Omental fat pad (tissue), 4 donors: ENCODE measurements around the gene HTR3B. TPM values are rescaled to one million over a fixed set of nuclear protein-coding genes. Genes with fewer than 3 reads are reported as not detected.

Experiments used
- ATAC-seq: fragments of 150-250 bp; one replicate; pipeline ENCODE4 v1.9.1; 2016; ENCODE audit warnings: mild to moderate bottlenecking, moderate library complexity; ENCODE audit not compliant: low FRiP score
- DNase-seq: peaks from one replicate; pipeline ENCODE4 v3.0.0-alpha.2; 2019; ENCODE audit warnings: low spot score
- CTCF ChIP-seq, 3 donors: fragments of 450-650 bp; IDR thresholded peaks; one replicate each; pipeline ENCODE4 v1.5.1; 2016 to 2017; ENCODE audit warnings: antibody characterized with exemption in 3 of 3, mild to moderate bottlenecking in 3 of 3, moderate library complexity in 2 of 3
- total RNA-seq, 4 donors: library from RNA; depleted of rRNA; stranded (reverse); fragments of >200 nt; gene quantifications; one replicate each; pipeline ENCODE4 v1.1.0, GENCODE V29; 2016

HTR3B gene
- total RNA-seq, 4 donors from 2014 or later: not detected

- ATAC-seq: no peak
Measured at GRCh38 chr11:113956986-113957385, 52.4 kb downstream of the HTR3B start.

DNA sequence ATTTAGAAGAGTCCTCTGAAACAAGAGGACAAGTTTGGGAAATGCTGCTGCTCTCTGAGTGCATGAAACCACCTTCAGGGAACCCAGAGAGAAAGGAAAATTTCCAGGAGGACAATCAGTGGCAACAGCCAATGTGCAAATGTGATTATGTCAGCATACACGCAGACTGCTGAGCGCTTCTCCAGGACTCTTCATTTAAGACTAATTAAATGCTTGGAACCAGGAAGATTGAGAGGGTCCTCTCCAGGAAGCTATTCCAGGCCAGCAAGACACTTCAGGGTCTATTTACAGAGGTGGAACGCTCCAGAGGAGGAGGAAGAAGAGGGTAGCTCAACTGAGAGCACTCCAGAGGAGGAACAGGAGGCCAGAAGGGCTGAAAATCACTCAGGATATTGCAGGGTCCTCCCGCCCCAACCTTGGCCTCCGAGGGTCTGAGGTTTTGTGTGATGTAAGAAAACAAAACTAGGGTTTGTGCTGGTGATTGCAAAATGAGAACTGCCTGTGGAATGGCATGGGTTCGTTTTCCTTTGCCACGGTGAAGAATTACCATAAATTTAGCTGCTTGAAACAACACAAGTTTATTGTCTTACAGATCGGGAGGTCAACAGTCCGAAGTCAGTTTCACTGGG lies 56.2 kb downstream of the HTR3B start:
- TF ChIP-seq CTCF (IDR thresholded peaks at IDR 0.05): no peak
- no peak for DNase-seq
- no peak for ATAC-seq

More at GRCh38 chr11:113956986-113957385, 52.4 kb downstream of the HTR3B start:
- TF ChIP-seq CTCF (IDR thresholded peaks at IDR 0.05): no peak
- no peak for DNase-seq

DNA sequence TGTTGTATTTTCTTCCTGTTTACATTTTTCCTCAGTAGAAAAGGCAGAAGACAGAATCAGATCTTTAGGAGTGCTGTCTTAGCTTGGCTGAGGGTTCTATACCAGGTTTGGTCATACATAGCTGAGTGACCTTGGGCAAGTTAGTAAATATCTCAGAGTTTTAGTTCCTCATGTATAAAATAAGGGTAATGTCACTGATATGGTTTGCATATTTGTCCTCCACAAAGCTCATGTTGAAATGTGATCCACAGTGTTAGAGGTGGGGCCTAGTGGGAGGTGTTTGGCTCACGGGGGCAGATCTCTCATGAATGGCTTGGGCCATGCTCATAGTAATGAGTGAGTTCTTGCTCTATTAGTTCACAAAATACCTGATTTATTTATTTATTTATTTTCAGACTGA lies 62.8 kb downstream of the HTR3B start:
- ATAC-seq: no peak
- DNase-seq: no peak
- no peak for TF ChIP-seq CTCF (IDR thresholded peaks at IDR 0.05)

- ATAC-seq: no peak
- TF ChIP-seq CTCF (IDR thresholded peaks at IDR 0.05): no peak
- no peak for DNase-seq
Measured at GRCh38 chr11:113971506-113972195, 67.1 kb downstream of the HTR3B start.

DNA sequence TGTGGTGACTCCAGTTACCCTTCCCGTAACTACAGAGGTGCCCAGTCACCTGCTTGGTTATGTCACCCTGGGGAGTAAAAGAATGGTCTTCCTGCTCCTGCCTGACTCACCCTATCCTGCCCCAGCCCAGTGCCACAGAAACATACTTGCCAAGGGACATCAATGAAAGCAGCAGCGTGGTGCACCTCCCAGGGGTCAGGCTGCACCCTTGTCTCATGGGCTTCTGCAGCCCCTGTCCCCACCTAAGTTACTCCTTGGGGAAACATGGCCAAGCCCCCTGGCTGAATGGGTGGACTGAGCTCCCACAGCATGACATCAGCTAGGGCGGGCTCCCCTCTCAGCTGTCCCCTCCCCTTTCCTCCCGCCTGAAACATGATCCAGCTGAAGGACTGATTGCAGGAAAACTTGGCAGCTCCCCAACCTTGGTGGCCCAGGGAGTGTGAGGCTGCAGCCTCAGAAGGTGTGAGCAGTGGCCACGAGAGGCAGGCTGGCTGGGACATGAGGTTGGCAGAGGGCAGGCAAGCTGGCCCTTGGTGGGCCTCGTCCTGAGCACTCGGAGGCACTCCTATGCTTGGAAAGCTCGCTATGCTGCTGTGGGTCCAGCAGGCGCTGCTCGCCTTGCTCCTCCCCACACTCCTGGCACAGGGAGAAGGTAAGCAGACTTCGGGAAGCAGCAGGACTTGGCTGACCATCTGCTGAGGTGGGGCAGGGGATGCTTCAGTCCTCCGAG lies 70.3 kb downstream of the HTR3B start, which contains the start of gene HTR3A:
HTR3A (plus strand) TSS at position 368 of the 730 bp plus-strand sequence; CDS start at position 586, 218 bp downstream.
- peak; percentile 58 for ATAC-seq
- DNase-seq: no peak
- TF ChIP-seq CTCF (IDR thresholded peaks at IDR 0.05): no peak

- TF ChIP-seq CTCF (IDR thresholded peaks at IDR 0.05): no peak
- ATAC-seq (no peak), DNase-seq (no peak)
Measured at GRCh38 chr11:113977071-113977490, 72.5 kb downstream of the HTR3B start.
